GM19438 (cell line): Measurements from ENCODE around the gene STK25.

ENCODE experiments used
- ATAC-seq: cut with Tn5 transposase; IDR thresholded peaks from one replicate; pipeline ENCODE4 v1.9.1; 2021; ENCODE audit warnings: low read depth; ENCODE audit not compliant: unreplicated experiment

The STK25 gene

GRCh38 chr2:241508240-241509154 is at the start of gene STK25:
Gene STK25, minus strand, starts transcription at chr2:241508584. Its CDS starts 549 bp downstream, at chr2:241508035.
- peak; percentile 87 for ATAC-seq

DNA sequence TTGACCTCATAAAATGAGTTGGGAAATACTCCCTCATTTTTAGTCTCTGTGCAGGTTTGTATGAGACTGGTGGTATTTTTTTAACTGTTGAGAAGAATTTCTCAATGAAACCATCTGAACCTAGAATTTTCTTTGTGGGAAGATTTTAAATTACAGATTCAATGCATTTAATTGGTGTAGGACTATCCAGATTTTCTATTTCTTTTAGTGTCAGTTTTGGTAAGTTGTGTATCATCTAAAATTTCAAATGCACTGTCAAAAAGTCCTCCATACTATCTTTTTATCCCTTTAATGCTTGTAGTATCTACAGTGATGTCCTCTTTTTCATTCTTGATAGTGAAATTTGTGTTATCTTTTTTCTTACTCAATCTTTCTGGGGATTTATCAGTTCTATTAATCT is 48.4 kb upstream of the STK25 start:
- no peak for ATAC-seq

GRCh38 chr2:241555711-241556110 is 47.3 kb upstream of the STK25 start:
- ATAC-seq = no peak

GRCh38 chr2:241554610-241555322 is 46.4 kb upstream of the STK25 start:
- ATAC-seq = no peak

GRCh38 chr2:241553981-241554380 is 45.6 kb upstream of the STK25 start:
- ATAC-seq = no peak

- ATAC-seq = no peak
Measured at GRCh38 chr2:241553512-241553830, 45.1 kb upstream of the STK25 start.

DNA sequence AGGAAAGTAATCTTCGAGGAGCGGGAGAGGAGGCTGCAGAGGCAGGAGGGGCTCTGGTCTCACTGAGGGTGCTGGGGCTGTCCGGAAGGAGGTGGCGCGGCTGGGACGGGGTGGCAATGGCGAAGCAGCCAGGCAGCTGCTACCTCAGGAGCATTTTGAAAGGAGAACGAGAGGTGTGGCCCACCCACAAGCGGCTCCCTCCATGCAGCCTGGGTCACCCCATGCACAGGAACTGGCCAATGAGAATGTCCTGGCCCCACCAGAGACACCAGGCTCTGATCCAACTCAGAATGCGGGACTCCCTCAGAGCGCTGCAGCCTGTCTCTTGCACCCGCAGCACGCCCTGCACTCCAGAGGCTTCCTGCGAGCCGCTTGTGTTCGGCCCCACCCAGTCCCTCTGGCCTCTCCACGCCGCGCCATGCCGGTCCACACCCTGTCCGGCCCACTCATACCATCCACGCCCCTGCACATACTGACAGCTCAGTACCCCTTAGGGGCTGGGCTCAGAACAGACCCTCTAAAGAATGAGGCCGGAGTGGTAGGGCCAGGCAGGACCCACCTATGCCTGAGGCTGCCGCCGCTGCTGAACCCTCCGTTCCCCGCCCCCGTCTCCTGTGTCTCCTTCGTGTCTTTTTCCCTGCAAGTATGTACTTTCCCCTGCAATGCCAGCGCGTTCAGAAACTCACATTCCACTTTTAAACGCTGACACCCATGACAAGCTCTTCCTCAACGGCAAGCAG is 43.8 kb upstream of the STK25 start:
- no peak for ATAC-seq

DNA sequence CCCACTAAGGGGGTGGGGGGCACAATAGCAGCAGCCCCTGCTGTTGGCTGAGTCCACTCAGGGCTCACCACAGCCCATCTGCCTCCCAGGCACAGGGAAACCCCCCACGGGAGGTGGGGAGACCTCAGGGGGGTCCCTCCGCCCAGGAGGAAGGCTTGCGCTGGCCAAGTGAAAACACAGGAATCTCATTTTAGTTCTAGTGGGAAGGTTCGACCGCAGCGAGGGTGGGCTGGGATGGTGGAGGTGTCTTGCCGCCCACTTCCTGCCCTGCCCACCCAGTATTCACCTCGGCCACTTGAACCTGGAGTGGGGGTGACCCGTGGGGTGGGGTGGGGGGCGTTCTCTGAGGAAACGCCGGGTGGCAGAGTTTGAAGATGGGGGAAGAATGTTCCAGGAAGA is 43.2 kb upstream of the STK25 start:
- no peak for ATAC-seq

GRCh38 chr2:241550616-241551580 is 42.5 kb upstream of the STK25 start:
- no peak for ATAC-seq

- ATAC-seq = no peak
Measured at GRCh38 chr2:241548451-241548835, 40.1 kb upstream of the STK25 start.

DNA sequence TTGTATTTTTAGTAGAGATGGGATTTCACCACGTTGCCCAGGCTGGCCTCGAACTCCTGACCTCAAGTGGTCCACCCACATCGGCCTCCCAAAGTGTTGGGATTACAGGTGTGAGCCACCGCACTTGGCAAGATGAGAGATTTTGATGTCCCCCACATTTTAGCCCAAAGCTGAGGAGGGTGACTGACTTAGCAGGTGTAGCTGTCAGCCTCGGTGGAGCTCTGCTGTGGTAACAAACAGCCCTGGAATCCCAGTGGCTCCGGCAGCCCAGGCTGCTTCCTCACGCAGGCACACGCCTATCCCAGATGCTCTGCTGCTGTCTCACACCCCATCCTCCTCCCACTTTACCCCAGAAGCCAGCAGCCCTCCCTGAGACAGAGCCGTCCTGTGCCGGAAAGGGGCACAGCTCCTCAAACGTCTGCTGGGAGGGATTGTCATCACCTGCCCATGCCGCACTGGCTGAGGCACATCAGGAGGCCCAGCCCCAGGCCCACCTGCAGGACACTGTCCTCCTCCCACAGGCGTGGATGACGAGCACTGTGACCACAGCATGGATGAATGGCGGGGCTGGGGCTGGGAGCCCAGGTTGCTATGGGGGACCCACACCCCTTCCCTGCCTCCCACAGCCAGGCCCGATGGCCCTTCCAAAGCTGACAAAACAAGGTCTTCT is 39.5 kb upstream of the STK25 start:
- ATAC-seq = no peak

GRCh38 chr2:241546771-241547498 is 38.6 kb upstream of the STK25 start:
- ATAC-seq = no peak

GRCh38 chr2:241545523-241546473 is 37.4 kb upstream of the STK25 start:
- ATAC-seq = no peak

GRCh38 chr2:241545106-241545505 is 36.7 kb upstream of the STK25 start:
- ATAC-seq = no peak

DNA sequence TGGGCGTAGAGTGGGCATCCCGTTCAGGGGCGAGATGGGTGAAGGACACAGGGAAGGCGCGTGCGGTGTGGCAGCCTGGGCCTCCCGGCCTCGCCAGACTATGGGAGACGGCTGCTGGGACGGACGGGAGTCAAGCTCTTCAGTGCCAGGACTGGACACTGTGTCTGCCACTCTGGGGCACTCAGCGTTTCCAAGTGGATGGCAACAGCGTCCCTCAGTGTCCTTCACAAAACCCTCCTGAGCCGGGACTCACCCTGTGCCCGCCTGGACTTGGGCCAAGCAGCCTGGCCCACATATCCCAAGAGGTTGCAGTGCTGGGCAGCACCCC is 33.9 kb upstream of the STK25 start:
- no peak for ATAC-seq

DNA sequence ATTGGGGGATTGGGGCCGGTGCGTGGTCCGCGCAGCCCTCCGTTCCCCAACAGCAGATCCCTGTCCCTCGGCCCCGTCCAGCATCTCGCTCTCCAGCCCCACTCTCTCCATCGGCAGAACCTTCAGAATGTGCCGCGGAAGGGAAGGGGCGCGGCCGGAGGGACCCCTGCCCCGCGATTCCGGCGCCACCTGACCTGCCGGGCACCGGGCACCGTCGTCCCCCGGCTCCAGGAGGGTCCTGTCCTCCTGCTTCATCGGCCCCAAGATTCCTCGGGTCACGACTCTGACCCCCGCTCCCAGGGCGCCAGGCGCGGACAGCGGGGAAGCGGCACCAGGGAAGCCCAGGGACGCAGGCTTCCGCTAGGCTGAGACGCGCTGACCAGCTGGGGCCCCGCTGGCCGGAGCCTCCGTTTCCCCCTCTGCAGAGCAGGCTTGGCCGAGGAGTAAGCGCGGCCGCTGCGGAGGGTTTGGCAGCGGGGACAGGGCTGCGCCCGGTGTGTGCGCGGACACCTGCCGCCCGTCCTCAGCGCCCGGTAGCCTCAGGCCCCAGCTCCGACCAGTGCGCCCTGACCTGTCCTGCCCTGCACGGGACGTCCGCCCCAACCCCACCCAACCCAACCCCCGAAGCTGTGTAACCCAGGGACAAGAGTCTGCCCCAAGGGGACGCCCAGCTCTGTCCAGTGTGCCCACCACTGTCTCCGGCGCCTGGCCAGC is 33.3 kb upstream of the STK25 start:
- no peak for ATAC-seq

GRCh38 chr2:241540771-241541561 is 32.6 kb upstream of the STK25 start:
- ATAC-seq = no peak
